K562 (cell line): ENCODE data around the gene GULP1. TPM values are rescaled to one million over a fixed set of nuclear protein-coding genes. Genes with fewer than 3 reads are reported as not detected.
A peak's percentile ranks its signal among the peaks of the same experiment; 100 is the strongest.

Experiments
- ARID1B ChIP-seq: fragments of 450-650 bp; IDR thresholded peaks from 2 replicates; pipeline ENCODE4 v1.6.1; 2016; ENCODE audit warnings: antibody characterized with exemption, mild to moderate bottlenecking, inconsistent platforms
- CBFA2T2 ChIP-seq: fragments of 450-650 bp; conservative IDR thresholded peaks from 2 replicates; pipeline ENCODE4 v1.6.1; 2017; ENCODE audit warnings: mild to moderate bottlenecking
- CBFA2T3 ChIP-seq: fragments of 450-650 bp; IDR thresholded peaks from 2 replicates; pipeline ENCODE4 v1.6.1; 2017
- FOSL1 ChIP-seq: fragments of 200-800 bp; sonication (Bioruptor generic); conservative IDR thresholded peaks from 2 replicates; pipeline ENCODE4 v1.6.1; 2016; ENCODE audit warnings: missing genetic modification characterization, missing compliant biosample characterization
- FOXK2 ChIP-seq, 2 experiments: fragments of 450-650 bp; IDR thresholded peaks in 1 of 2; conservative IDR thresholded peaks in 1 of 2; 2 replicates each; pipeline ENCODE4 v1.6.1; 2016; ENCODE audit warnings: low read depth in 2 of 2, mild to moderate bottlenecking in 1 of 2
- NFE2 ChIP-seq: IDR thresholded peaks from 2 replicates; pipeline ENCODE4 v1.6.1; 2014; ENCODE audit warnings: antibody characterized with exemption, low read depth
- RAD51 ChIP-seq: fragments of 450-650 bp; IDR thresholded peaks from 2 replicates; pipeline ENCODE4 v1.7.1; 2016; ENCODE audit warnings: low read depth, mild to moderate bottlenecking, borderline replicate concordance
- SMARCE1 ChIP-seq: fragments of 450-650 bp; IDR thresholded peaks from 2 replicates; pipeline ENCODE4 v1.7.1; 2016; ENCODE audit warnings: mild to moderate bottlenecking
- TAF9B ChIP-seq: fragments of 450-650 bp; IDR thresholded peaks from 2 replicates; pipeline ENCODE4 v1.6.1; 2018; ENCODE audit warnings: mild to moderate bottlenecking; ENCODE audit not compliant: partially characterized antibody
- TRIM24 ChIP-seq, 2 experiments: fragments of 450-650 bp; IDR thresholded peaks; 2 replicates each; pipeline ENCODE4 v1.6.1; 2016
- ZEB2 ChIP-seq: fragments of 450-650 bp; IDR thresholded peaks from 2 replicates; pipeline ENCODE4 v1.6.1; 2016
- ZNF316 ChIP-seq: fragments of 450-650 bp; IDR thresholded peaks from 2 replicates; pipeline ENCODE4 v1.6.1; 2016
- polyA plus RNA-seq, 8 experiments: library from polyadenylated mRNA; depleted of rRNA in 4 of 8; stranded (reverse) in 5 of 8; unstranded in 3 of 8; fragments of >200 nt; fragmentation: Nextera tagmentation in 2 of 8; fragmentation: Illumina TruSeq in 1 of 8; extraction: Ambion mirVana in 2 of 8; extraction: Trizol in 1 of 8; gene quantifications; 2 replicates each; pipeline versions ENCODE4 v1.2.1 to v1.2.3, GENCODE V29; 2011 to 2014; ENCODE audit warnings: inconsistent platforms in 1 of 8, missing spikeins in 1 of 8
- total RNA-seq, 7 experiments: library from RNA; depleted of rRNA in 6 of 7; stranded (reverse); fragments of >200 nt in 6 of 7; fragmentation: Illumina TruSeq in 2 of 7; extraction: Trizol in 2 of 7; gene quantifications; 2 replicates each; pipeline versions ENCODE4 v1.2.1 to v1.2.3, GENCODE V29; 2011 to 2021; ENCODE audit warnings: low replicate concordance in 1 of 7
- TF ChIP-seq, protein P1 (sequence below), 2 experiments: fragments of 450-650 bp; IDR thresholded peaks; 2 replicates each; pipeline ENCODE4 v1.6.1; 2016; ENCODE audit warnings: mild to moderate bottlenecking in 2 of 2, borderline replicate concordance in 1 of 2, low read depth in 1 of 2, moderate library complexity in 1 of 2
- TF ChIP-seq, protein P2 (sequence below), 2 experiments: fragments of 450-650 bp; IDR thresholded peaks; 2 replicates each; pipeline ENCODE4 v1.6.1; 2018; ENCODE audit warnings: mild to moderate bottlenecking in 2 of 2, low read depth in 1 of 2; ENCODE audit not compliant: partially characterized antibody in 2 of 2
- TF ChIP-seq, protein P3 (sequence below): fragments of 450-650 bp; IDR thresholded peaks from 2 replicates; pipeline ENCODE4 v1.6.1; 2016; ENCODE audit warnings: mild to moderate bottlenecking

The GULP1 gene
- total and polyA plus RNA-seq, 9 of the 15 experiments (the other 6 are each of a cell fraction or from before 2014, with no cell fraction given), result 8.5 to 25.3 (median 19.5) TPM

DNA sequence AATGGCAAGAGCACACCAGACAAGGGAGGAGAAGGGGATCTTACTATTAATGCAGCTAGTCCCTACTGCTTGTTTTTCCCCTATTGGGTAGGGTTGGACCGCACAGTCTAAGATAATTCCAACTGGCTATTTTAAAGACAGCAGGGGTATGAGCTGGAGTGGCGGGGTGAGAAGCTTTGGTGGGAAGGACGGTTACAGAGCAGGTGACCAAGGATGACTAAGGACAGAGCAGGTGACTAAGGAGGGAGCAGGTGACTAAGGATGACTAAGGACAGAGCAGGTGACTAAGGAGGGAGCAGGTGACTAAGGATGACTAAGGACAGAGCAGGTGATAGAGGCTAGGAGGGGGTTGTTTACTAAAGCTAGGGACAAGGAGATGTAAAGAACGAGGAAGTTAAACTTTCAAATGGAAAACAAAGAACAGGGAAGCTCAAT lies 7.3 kb downstream of the GULP1 start (continued):
- TF ChIP-seq, protein P1, sequence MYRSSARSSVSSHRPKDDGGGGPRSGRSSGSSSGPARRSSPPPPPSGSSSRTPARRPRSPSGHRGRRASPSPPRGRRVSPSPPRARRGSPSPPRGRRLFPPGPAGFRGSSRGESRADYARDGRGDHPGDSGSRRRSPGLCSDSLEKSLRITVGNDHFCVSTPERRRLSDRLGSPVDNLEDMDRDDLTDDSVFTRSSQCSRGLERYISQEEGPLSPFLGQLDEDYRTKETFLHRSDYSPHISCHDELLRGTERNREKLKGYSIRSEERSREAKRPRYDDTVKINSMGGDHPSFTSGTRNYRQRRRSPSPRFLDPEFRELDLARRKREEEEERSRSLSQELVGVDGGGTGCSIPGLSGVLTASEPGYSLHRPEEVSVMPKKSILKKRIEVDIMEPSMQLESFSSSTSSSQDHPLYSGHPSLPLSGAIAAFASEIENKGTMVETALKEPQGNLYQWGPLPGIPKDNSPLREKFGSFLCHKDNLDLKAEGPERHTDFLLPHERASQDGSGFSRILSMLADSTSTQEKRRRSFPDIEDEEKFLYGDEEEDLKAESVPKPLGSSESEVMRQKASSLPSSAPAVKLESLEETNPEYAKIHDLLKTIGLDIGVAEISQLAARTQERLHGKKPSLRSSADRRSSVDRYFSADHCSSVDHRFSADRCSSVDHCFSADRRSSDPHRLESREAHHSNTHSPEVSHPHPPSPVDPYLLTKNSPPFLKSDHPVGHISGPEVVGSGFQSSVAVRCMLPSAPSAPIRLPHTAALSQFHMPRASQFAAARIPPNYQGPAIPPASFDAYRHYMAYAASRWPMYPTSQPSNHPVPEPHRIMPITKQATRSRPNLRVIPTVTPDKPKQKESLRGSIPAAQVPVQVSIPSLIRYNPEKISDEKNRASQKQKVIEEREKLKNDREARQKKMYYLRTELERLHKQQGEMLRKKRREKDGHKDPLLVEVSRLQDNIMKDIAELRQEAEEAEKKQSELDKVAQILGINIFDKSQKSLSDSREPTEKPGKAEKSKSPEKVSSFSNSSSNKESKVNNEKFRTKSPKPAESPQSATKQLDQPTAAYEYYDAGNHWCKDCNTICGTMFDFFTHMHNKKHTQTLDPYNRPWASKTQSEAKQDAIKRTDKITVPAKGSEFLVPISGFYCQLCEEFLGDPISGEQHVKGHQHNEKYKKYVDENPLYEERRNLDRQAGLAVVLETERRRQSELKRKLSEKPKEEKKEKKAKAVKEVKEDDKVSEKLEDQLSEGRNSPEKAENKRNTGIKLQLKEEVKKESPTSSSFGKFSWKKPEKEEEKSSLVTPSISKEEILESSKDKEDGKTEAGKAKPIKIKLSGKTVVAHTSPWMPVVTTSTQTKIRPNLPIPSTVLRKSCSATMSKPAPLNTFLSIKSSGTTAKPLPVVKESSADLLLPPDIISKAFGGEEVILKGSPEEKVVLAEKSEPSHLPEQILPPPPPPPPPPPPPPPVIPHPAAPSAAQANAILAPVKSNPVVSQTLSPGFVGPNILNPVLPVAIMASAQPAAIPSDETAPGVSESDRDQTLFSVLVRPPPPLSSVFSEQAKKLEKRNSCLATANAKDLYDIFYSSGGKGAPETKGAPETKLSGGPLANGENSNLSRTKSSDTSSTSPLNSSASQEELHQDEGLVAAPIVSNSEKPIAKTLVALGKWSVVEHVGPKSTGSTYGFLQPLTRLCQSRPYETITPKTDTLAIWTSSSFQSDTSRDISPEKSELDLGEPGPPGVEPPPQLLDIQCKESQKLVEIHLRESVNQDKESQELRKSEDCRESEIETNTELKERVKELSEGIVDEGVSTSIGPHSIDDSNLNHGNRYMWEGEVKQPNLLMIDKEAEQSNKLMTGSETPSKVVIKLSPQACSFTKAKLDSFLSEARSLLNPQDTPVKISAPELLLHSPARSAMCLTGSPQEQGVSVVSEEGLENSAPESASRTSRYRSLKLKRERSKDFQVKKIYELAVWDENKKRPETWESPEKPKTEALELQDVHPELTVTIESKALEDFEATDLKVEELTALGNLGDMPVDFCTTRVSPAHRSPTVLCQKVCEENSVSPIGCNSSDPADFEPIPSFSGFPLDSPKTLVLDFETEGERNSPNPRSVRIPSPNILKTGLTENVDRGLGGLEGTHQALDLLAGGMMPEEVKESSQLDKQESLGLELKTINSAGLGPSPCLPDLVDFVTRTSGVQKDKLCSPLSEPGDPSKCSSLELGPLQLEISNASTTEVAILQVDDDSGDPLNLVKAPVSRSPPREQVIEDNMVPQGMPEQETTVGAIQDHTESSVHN (IDR thresholded peaks at IDR 0.05; ENCODE audit: borderline replicate concordance in 1 of 2, low read depth in 1 of 2), result peak in 1 of 2 experiments; percentile 81; a peak in 2 of 4 replicates
- TF ChIP-seq TRIM24 (IDR thresholded peaks at IDR 0.05) (peak; percentile 83 to 89), CBFA2T2 (peak; percentile 60; the same call in 1 of the 2 replicates), RAD51 (peak; percentile 58), CBFA2T3 (peak; percentile 40; the same call in 1 of the 2 replicates), ARID1B (0 out of 2 replicates have a peak, but pooled peaks have one; percentile 33), NFE2 (peak; percentile 48), ZNF316 (peak; percentile 61; the same call in 1 of the 2 replicates), TAF9B (peak; percentile 80), FOSL1 (peak; percentile 84), ZEB2 (peak; percentile 83), SMARCE1 (peak; percentile 43; the same call in 1 of the 2 replicates), FOXK2 (conservative IDR thresholded peaks at IDR 0.05 in 1 of 2, IDR thresholded peaks at IDR 0.05 in 1 of 2; ENCODE audit: low read depth in 2 of 2) (peak; percentile 65 to 70; a peak in 3 of 4 replicates)
- TF ChIP-seq, protein P2, sequence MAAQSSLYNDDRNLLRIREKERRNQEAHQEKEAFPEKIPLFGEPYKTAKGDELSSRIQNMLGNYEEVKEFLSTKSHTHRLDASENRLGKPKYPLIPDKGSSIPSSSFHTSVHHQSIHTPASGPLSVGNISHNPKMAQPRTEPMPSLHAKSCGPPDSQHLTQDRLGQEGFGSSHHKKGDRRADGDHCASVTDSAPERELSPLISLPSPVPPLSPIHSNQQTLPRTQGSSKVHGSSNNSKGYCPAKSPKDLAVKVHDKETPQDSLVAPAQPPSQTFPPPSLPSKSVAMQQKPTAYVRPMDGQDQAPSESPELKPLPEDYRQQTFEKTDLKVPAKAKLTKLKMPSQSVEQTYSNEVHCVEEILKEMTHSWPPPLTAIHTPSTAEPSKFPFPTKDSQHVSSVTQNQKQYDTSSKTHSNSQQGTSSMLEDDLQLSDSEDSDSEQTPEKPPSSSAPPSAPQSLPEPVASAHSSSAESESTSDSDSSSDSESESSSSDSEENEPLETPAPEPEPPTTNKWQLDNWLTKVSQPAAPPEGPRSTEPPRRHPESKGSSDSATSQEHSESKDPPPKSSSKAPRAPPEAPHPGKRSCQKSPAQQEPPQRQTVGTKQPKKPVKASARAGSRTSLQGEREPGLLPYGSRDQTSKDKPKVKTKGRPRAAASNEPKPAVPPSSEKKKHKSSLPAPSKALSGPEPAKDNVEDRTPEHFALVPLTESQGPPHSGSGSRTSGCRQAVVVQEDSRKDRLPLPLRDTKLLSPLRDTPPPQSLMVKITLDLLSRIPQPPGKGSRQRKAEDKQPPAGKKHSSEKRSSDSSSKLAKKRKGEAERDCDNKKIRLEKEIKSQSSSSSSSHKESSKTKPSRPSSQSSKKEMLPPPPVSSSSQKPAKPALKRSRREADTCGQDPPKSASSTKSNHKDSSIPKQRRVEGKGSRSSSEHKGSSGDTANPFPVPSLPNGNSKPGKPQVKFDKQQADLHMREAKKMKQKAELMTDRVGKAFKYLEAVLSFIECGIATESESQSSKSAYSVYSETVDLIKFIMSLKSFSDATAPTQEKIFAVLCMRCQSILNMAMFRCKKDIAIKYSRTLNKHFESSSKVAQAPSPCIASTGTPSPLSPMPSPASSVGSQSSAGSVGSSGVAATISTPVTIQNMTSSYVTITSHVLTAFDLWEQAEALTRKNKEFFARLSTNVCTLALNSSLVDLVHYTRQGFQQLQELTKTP (IDR thresholded peaks at IDR 0.05; ENCODE audit: low read depth in 1 of 2, partially characterized antibody in 2 of 2), result peak in 1 of 2 experiments; percentile 68
- TF ChIP-seq, protein P3, sequence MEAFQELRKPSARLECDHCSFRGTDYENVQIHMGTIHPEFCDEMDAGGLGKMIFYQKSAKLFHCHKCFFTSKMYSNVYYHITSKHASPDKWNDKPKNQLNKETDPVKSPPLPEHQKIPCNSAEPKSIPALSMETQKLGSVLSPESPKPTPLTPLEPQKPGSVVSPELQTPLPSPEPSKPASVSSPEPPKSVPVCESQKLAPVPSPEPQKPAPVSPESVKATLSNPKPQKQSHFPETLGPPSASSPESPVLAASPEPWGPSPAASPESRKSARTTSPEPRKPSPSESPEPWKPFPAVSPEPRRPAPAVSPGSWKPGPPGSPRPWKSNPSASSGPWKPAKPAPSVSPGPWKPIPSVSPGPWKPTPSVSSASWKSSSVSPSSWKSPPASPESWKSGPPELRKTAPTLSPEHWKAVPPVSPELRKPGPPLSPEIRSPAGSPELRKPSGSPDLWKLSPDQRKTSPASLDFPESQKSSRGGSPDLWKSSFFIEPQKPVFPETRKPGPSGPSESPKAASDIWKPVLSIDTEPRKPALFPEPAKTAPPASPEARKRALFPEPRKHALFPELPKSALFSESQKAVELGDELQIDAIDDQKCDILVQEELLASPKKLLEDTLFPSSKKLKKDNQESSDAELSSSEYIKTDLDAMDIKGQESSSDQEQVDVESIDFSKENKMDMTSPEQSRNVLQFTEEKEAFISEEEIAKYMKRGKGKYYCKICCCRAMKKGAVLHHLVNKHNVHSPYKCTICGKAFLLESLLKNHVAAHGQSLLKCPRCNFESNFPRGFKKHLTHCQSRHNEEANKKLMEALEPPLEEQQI, result peak; percentile 91
